Liver (tissue), 9 donors: ENCODE measurements around the gene ANKRD33. TPM values are rescaled to one million over a fixed set of nuclear protein-coding genes. Genes with fewer than 3 reads are reported as not detected.

Experiments
- DNase-seq: peaks from one replicate; pipeline ENCODE4 v3.0.0-alpha.2; 2017; ENCODE audit warnings: low spot score
- H3K27ac ChIP-seq, 2 donors: one replicate each; pipeline ENCODE4 v1.7.0; 2013; ENCODE audit warnings: inconsistent platforms in 2 of 2, low read length in 2 of 2, control low read depth in 1 of 2, low read depth in 1 of 2, mild to moderate bottlenecking in 1 of 2
- H3K27me3 ChIP-seq, 4 donors: one replicate each; pipeline versions ENCODE4 v1.6.1 to v1.7.0; 2013; ENCODE audit warnings: low read length in 3 of 4, inconsistent platforms in 1 of 4, mild to moderate bottlenecking in 1 of 4, moderate library complexity in 1 of 4; ENCODE audit not compliant: control insufficient read depth in 4 of 4, insufficient read depth in 4 of 4
- H3K36me3 ChIP-seq, 4 donors: one replicate each; pipeline versions ENCODE4 v1.6.1 to v1.7.0; 2013; ENCODE audit warnings: low read length in 3 of 4, mild to moderate bottlenecking in 3 of 4, low read depth in 1 of 4, moderate library complexity in 1 of 4; ENCODE audit not compliant: control insufficient read depth in 4 of 4, insufficient read depth in 3 of 4
- H3K4me1 ChIP-seq, 4 donors: one replicate each; pipeline versions ENCODE4 v1.6.1 to v1.7.0; 2013; ENCODE audit warnings: low read length in 3 of 4, mild to moderate bottlenecking in 3 of 4, moderate library complexity in 1 of 4; ENCODE audit not compliant: control insufficient read depth in 4 of 4, insufficient read depth in 4 of 4
- H3K4me3 ChIP-seq, 3 donors: one replicate each; pipeline versions ENCODE4 v1.6.1 to v1.7.0; 2013; ENCODE audit warnings: low read length in 3 of 3, control low read depth in 1 of 3, low read depth in 1 of 3, mild to moderate bottlenecking in 1 of 3
- H3K9ac ChIP-seq, 2 donors: one replicate each; pipeline ENCODE4 v1.7.0; 2013; ENCODE audit warnings: low read length in 2 of 2, mild to moderate bottlenecking in 2 of 2, moderate library complexity in 2 of 2, control low read depth in 1 of 2, low read depth in 1 of 2
- H3K9me3 ChIP-seq, 4 donors: one replicate each; pipeline versions ENCODE4 v1.6.1 to v1.7.0; 2013; ENCODE audit warnings: low read length in 3 of 4; ENCODE audit not compliant: control insufficient read depth in 4 of 4
- ATF3 ChIP-seq: IDR thresholded peaks from 2 replicates; pipeline ENCODE4 v1.6.1; 2016; ENCODE audit warnings: antibody characterized with exemption
- FOXA1 ChIP-seq: IDR thresholded peaks from 2 replicates; pipeline ENCODE4 v1.6.1; 2016; ENCODE audit warnings: antibody characterized with exemption
- HNF4A ChIP-seq, 2 donors: conservative IDR thresholded peaks; 2 replicates each; pipeline ENCODE4 v1.6.1; 2016; ENCODE audit warnings: antibody characterized with exemption in 2 of 2, mild to moderate bottlenecking in 2 of 2
- RAD21 ChIP-seq, 2 donors: IDR thresholded peaks; 2 replicates each; pipeline ENCODE4 v1.6.1; 2016; ENCODE audit warnings: antibody characterized with exemption in 2 of 2, mild to moderate bottlenecking in 2 of 2
- SP1 ChIP-seq: IDR thresholded peaks from 2 replicates; pipeline ENCODE4 v1.6.1; 2018; ENCODE audit warnings: antibody characterized with exemption, mild to moderate bottlenecking
- YY1 ChIP-seq: IDR thresholded peaks from 2 replicates; pipeline ENCODE4 v1.6.1; 2016; ENCODE audit warnings: antibody characterized with exemption, mild to moderate bottlenecking
- WGBS: extraction: QIAGEN DNeasy Blood & Tissue Kit; methylation state at CpG from one replicate; pipeline ENCODE4 v1.1.7; 2013; 5-methylcytosine and 5-hydroxymethylcytosine counted together
- polyA plus RNA-seq, 2 donors: library from polyadenylated mRNA; stranded (reverse) in 1 of 2; unstranded in 1 of 2; fragments of 200-250 nt in 1 of 2; fragments of >200 nt in 1 of 2; fragmentation: Nextera tagmentation in 1 of 2; extraction: Ambion mirVana in 1 of 2; gene quantifications; one replicate each; pipeline versions ENCODE4 v1.2.1 to v1.2.3, GENCODE V29; 2013 to 2015
- total RNA-seq, 2 donors: library from RNA; depleted of rRNA; stranded (reverse); fragments of >200 nt; gene quantifications; one replicate each; pipeline ENCODE4 v1.2.3, GENCODE V29; 2014
- TF ChIP-seq, protein P1 (sequence below): IDR thresholded peaks from 2 replicates; pipeline ENCODE4 v1.6.1; 2016; ENCODE audit warnings: antibody characterized with exemption
- TF ChIP-seq, protein P2 (sequence below): IDR thresholded peaks from 2 replicates; pipeline ENCODE4 v1.6.1; 2016; ENCODE audit warnings: antibody characterized with exemption, mild to moderate bottlenecking
- TF ChIP-seq, protein P3 (sequence below): fragments of 150-350 bp; IDR thresholded peaks from 2 replicates; pipeline ENCODE4 v1.5.1; 2017; ENCODE audit warnings: improper control_type of control experiment, low read depth, low read length; ENCODE audit not compliant: missing input control
- TF ChIP-seq, protein P4 (sequence below): IDR thresholded peaks from 2 replicates; pipeline ENCODE4 v1.6.1; 2016; ENCODE audit warnings: antibody characterized with exemption
- donor health status: healthy.
- donor health status: healthy.
- donor health status: healthy.
- donor health status: healthy.
- donor health status: healthy.

ANKRD33 gene
- total and polyA plus RNA-seq, 4 donors, result not detected

DNA sequence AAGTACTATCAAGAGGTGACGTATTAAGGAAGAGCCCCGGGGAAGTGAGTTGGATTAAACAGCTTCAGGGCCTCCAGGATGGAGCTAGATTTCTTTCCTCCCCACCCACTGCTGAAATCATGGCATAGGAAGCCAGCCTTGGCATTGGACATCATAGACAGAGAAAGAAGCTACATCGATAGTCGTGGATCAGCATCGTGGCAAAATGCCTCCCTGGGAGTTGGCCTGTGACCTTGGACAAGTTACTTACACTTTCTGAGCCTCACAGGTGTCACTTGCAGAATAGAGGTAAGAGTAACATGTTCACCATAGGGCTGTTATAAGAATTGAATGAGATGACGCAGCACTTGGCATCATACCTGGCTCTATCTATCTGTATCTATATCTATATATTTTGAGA, 5.9 kb downstream of the ANKRD33 start:
- Histone ChIP-seq H3K27ac (no peak overlapping the region), H3K9me3 (no peaks in the 10 kb centered on the region), H3K9ac (peak overlapping the region in 1 of 2 donors; percentile 18), H3K36me3 (no peaks in the 10 kb centered on the region), H3K27me3 (no peaks in the 10 kb centered on the region), H3K4me1 (peaks cover 0 to 3% (median 0%) of the 10 kb centered on the region in 4 donors), H3K4me3 (no peak overlapping the region)
- DNase-seq, result no peak
- 87% methylated on average over 6 of the region's 6 CpGs for WGBS
- TF ChIP-seq, protein P1, sequence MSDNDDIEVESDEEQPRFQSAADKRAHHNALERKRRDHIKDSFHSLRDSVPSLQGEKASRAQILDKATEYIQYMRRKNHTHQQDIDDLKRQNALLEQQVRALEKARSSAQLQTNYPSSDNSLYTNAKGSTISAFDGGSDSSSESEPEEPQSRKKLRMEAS, result no peak
- TF ChIP-seq, protein P2, sequence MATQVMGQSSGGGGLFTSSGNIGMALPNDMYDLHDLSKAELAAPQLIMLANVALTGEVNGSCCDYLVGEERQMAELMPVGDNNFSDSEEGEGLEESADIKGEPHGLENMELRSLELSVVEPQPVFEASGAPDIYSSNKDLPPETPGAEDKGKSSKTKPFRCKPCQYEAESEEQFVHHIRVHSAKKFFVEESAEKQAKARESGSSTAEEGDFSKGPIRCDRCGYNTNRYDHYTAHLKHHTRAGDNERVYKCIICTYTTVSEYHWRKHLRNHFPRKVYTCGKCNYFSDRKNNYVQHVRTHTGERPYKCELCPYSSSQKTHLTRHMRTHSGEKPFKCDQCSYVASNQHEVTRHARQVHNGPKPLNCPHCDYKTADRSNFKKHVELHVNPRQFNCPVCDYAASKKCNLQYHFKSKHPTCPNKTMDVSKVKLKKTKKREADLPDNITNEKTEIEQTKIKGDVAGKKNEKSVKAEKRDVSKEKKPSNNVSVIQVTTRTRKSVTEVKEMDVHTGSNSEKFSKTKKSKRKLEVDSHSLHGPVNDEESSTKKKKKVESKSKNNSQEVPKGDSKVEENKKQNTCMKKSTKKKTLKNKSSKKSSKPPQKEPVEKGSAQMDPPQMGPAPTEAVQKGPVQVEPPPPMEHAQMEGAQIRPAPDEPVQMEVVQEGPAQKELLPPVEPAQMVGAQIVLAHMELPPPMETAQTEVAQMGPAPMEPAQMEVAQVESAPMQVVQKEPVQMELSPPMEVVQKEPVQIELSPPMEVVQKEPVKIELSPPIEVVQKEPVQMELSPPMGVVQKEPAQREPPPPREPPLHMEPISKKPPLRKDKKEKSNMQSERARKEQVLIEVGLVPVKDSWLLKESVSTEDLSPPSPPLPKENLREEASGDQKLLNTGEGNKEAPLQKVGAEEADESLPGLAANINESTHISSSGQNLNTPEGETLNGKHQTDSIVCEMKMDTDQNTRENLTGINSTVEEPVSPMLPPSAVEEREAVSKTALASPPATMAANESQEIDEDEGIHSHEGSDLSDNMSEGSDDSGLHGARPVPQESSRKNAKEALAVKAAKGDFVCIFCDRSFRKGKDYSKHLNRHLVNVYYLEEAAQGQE, result no peak
- TF ChIP-seq, protein P3, sequence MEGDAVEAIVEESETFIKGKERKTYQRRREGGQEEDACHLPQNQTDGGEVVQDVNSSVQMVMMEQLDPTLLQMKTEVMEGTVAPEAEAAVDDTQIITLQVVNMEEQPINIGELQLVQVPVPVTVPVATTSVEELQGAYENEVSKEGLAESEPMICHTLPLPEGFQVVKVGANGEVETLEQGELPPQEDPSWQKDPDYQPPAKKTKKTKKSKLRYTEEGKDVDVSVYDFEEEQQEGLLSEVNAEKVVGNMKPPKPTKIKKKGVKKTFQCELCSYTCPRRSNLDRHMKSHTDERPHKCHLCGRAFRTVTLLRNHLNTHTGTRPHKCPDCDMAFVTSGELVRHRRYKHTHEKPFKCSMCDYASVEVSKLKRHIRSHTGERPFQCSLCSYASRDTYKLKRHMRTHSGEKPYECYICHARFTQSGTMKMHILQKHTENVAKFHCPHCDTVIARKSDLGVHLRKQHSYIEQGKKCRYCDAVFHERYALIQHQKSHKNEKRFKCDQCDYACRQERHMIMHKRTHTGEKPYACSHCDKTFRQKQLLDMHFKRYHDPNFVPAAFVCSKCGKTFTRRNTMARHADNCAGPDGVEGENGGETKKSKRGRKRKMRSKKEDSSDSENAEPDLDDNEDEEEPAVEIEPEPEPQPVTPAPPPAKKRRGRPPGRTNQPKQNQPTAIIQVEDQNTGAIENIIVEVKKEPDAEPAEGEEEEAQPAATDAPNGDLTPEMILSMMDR, result no peak
- TF ChIP-seq ATF3 (no peak), HNF4A (conservative IDR thresholded peaks at IDR 0.05) (no peak), RAD21 (IDR thresholded peaks at IDR 0.05) (no peak), YY1 (no peak), SP1 (no peak), FOXA1 (no peak)
- TF ChIP-seq, protein P4, sequence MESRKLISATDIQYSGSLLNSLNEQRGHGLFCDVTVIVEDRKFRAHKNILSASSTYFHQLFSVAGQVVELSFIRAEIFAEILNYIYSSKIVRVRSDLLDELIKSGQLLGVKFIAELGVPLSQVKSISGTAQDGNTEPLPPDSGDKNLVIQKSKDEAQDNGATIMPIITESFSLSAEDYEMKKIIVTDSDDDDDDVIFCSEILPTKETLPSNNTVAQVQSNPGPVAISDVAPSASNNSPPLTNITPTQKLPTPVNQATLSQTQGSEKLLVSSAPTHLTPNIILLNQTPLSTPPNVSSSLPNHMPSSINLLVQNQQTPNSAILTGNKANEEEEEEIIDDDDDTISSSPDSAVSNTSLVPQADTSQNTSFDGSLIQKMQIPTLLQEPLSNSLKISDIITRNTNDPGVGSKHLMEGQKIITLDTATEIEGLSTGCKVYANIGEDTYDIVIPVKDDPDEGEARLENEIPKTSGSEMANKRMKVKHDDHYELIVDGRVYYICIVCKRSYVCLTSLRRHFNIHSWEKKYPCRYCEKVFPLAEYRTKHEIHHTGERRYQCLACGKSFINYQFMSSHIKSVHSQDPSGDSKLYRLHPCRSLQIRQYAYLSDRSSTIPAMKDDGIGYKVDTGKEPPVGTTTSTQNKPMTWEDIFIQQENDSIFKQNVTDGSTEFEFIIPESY, result no peak

DNA sequence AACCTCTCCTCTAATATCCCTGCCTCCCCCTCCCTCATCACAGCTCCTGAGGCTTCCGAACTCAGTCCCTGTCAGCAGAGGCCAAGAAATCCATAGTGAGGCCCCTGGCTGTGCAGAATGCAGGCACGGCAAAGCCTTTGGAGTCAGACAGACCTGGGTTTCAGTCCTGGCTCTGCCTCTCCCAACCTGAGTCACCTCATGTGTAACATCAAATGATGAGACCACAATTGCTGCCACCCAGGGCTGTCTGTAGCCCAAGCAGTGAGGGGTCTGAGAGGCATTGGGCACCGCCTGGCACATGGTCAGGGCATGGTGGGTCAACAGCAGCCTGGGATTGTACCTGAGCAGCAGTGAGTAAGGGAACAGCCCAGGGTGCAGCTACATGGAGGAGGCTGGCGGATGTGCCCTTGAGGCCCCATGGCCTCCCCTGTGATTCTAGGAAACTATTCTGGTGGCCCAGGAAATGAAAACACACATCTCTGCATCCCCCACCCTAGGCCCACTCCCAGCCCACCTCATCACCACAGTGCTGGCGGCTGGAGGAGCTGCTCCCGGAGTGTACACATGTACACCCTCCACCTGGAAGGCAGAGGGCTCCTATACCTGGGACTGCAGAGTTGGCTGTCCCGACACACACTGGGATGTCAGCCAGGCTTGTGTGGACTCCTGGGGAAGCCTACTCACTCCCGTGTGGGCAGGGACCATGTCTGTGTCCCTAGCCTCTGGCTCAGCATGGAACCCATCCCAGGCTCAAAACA, 7.7 kb downstream of the ANKRD33 start:
- no peak overlapping the region for H3K27ac ChIP-seq
- peaks cover 0 to 3% (median 0%) of the 10 kb centered on the region in 4 donors for H3K4me1 ChIP-seq
- 84% methylated on average over 8 of the region's 8 CpGs for WGBS
- no peaks in the 10 kb centered on the region for H3K27me3 ChIP-seq
- no peaks in the 10 kb centered on the region for H3K36me3 ChIP-seq
- no peak for DNase-seq
- H3K9me3 ChIP-seq, result no peaks in the 10 kb centered on the region
- H3K4me3 ChIP-seq, result no peak overlapping the region
- no peak for TF ChIP-seq YY1
- no peak overlapping the region for H3K9ac ChIP-seq
